ENCODE data around the gene TNFRSF18.
A peak's percentile ranks its signal among the peaks of the same experiment; 100 is the strongest.
"Not testable (repeated sequence)": the region's sequence is repeated elsewhere in the genome, so short reads cannot be mapped to it uniquely, and the experiment has no call there.

Gene TNFRSF18, protein sequence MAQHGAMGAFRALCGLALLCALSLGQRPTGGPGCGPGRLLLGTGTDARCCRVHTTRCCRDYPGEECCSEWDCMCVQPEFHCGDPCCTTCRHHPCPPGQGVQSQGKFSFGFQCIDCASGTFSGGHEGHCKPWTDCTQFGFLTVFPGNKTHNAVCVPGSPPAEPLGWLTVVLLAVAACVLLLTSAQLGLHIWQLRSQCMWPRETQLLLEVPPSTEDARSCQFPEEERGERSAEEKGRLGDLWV

DNA sequence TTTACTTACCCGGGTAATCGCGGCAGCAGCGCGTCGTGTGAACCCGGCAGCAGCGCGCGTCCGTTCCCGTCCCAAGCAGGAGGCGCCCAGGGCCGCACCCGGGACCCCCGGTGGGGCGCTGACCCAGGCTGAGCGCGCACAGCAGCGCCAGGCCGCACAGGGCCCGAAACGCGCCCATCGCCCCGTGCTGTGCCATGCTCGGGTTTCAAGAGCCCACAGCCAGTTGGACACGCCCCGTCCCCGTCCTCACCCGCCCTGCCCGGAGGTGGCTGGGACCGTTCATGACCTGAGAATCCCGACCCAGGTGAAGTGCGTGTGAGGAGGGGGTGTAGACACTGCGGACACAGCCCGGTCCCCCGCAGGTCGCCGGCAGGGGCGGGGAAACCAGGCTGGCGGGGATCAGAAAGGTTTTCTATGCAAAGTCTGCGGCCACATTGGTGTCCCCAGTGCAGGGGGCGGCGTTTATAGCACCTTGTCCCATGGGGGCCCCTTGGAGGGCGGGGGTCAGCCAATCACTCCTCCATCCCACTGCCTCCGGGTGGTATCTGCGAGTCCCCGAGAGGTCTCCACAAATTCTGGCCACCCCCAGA, at the start of gene TNFRSF18:
Gene TNFRSF18, minus strand, starts transcription at position 217 of the 590 bp plus-strand sequence. Its CDS starts 21 bp downstream, at position 196.
- peaks cover 18% of the 10 kb centered on the region for H3K4me1 ChIP-seq (ENCODE audit: insufficient read depth, insufficient read length)
- DNase-seq (ENCODE audit: low read depth, low spot score), result no peak
- no peaks in the 10 kb centered on the region for H3K27me3 ChIP-seq (ENCODE audit: insufficient read depth, insufficient read length)
- H3K36me3 ChIP-seq (ENCODE audit: insufficient read depth, insufficient read length, low read length), result no peaks in the 10 kb centered on the region
- H3K4me3 ChIP-seq (ENCODE audit: insufficient read length, low read depth), result no peak within 1 kb of the TSS
- H3K9ac ChIP-seq (ENCODE audit: insufficient read length, low read depth), result peak within 1 kb of the TSS; percentile 50
- TF ChIP-seq SUZ12 (IDR thresholded peaks at IDR 0.05; ENCODE audit: extremely low read depth, insufficient read depth, insufficient read length) (no peak), YY1 (IDR thresholded peaks at IDR 0.05; ENCODE audit: insufficient read depth, insufficient read length) (no peak), ZNF274 (IDR thresholded peaks at IDR 0.05; ENCODE audit: low read depth, low read length) (no peak)
- H3K9me3 ChIP-seq (ENCODE audit: insufficient read depth, low read length), result no peaks in the 10 kb centered on the region

DNA sequence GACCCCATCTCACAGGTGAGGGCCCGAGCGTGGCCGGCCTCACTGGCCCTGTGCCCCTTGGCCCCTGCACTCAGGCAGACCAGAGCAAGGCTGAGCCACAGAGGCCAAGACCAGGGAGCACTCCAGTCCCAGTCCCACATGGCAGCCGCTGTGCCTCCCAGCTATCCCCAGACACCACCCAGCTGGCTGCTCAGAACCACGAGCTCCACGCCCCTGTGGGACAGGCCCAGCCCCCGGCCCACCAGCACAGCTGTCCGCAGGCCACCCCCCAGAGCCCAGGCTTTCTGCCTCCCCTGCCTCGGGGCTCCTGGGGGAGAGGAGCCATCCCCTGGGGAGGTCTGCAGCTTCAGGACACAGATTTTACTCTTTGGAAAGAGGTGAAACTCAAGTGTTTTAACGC, 49.2 kb upstream of the TNFRSF18 start:
- Histone ChIP-seq H3K4me3 (ENCODE audit: insufficient read length, low read depth) (no peak overlapping the region), H3K9me3 (ENCODE audit: insufficient read depth, low read length) (no peaks in the 10 kb centered on the region), H3K36me3 (ENCODE audit: insufficient read depth, insufficient read length, low read length) (peaks cover 78% of the 10 kb centered on the region), H3K4me1 (ENCODE audit: insufficient read depth, insufficient read length) (peaks cover 22% of the 10 kb centered on the region), H3K9ac (ENCODE audit: insufficient read length, low read depth) (no peak overlapping the region), H3K27me3 (ENCODE audit: insufficient read depth, insufficient read length) (no peaks in the 10 kb centered on the region)
- no peak for TF ChIP-seq YY1 (IDR thresholded peaks at IDR 0.05; ENCODE audit: insufficient read depth, insufficient read length)
- TF ChIP-seq SUZ12 (IDR thresholded peaks at IDR 0.05; ENCODE audit: extremely low read depth, insufficient read depth, insufficient read length), result no peak
- no peak for TF ChIP-seq ZNF274 (IDR thresholded peaks at IDR 0.05; ENCODE audit: low read depth, low read length)
- DNase-seq (ENCODE audit: low read depth, low spot score), result no peak

DNA sequence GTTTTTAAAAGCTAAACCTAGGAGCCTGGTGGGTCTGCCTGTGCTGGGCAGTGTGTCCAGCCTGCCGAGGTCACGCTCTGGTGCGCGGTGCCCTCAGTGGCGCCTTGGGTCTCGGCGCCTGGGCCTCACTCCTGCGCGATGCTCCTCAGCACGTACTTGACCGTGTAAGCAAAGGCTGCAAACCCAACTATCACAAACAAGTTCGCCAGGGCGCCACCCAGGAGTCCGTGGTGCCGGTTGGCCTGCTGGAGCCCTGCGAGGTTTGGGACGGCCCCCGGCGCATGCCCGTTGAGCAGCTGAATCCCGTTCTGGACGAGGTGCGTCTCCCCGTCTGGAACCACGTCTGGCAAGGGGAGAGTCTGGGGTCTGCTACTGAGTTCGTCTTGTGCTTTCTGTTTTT, 48.7 kb upstream of the TNFRSF18 start:
- no peaks in the 10 kb centered on the region for H3K27me3 ChIP-seq (ENCODE audit: insufficient read depth, insufficient read length)
- TF ChIP-seq YY1 (IDR thresholded peaks at IDR 0.05; ENCODE audit: insufficient read depth, insufficient read length), result no peak
- no peak for TF ChIP-seq SUZ12 (IDR thresholded peaks at IDR 0.05; ENCODE audit: extremely low read depth, insufficient read depth, insufficient read length)
- TF ChIP-seq ZNF274 (IDR thresholded peaks at IDR 0.05; ENCODE audit: low read depth, low read length), result no peak
- no peak for DNase-seq (ENCODE audit: low read depth, low spot score)
- no peaks in the 10 kb centered on the region for H3K9me3 ChIP-seq (ENCODE audit: insufficient read depth, low read length)
- H3K9ac ChIP-seq (ENCODE audit: insufficient read length, low read depth), result no peak overlapping the region
- peaks cover 74% of the 10 kb centered on the region for H3K36me3 ChIP-seq (ENCODE audit: insufficient read depth, insufficient read length, low read length)
- peaks cover 22% of the 10 kb centered on the region for H3K4me1 ChIP-seq (ENCODE audit: insufficient read depth, insufficient read length)
- no peak overlapping the region for H3K4me3 ChIP-seq (ENCODE audit: insufficient read length, low read depth)

DNA sequence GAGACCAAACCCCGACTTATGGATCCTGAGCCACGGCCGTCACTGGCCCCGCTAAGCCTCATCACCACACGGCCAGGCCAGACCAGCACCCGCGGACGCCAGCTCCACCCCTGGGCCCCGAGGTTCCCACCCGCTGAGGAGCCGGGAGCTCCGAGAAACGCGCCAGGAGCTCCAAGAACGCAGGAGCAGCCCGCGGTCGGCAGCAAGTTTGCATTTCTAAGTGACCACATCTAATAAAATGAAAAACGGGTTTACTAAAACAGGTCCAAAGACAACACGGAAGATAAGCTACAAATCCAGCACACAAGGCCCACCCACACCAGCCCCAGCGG, 48.2 kb upstream of the TNFRSF18 start:
- Histone ChIP-seq H3K36me3 (ENCODE audit: insufficient read depth, insufficient read length, low read length) (peaks cover 70% of the 10 kb centered on the region), H3K9me3 (ENCODE audit: insufficient read depth, low read length) (no peaks in the 10 kb centered on the region)
- DNase-seq (ENCODE audit: low read depth, low spot score), result no peak

DNA sequence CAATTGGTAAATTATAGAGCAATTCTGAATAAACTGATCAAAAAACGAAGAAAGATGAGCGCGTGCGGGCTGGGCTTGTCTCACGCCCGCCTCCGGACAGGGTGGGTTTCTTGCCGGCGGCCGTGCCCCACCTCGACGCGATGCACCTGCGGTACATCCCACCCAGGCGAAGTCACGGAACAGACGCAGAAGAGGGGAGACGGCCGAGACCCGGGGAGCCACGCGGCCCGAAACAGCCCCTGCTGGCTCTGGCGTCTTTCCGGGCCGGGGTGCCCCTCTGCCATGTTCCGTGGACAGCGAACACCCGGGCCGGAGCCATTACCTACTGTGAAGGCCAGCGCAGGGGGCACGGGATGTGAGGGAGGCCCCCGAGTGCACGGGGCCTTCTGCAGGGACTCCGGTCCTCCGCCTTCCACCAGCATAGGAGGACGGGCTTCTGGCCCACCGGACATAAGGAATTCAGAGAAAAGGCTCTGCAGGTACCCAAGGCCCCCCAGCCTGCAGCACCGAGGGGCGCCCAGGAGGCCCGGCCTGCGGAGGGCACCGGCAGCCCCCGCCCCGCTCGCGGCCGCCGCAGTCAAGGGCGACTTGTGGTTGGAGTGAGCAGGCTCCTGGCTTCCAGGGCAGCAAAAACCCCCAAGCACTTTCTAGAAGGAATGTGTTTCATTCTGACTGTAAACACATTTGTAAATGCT, 47.7 kb upstream of the TNFRSF18 start:
- Histone ChIP-seq H3K27me3 (ENCODE audit: insufficient read depth, insufficient read length) (no peaks in the 10 kb centered on the region), H3K9me3 (ENCODE audit: insufficient read depth, low read length) (no peaks in the 10 kb centered on the region), H3K4me3 (ENCODE audit: insufficient read length, low read depth) (no peak overlapping the region), H3K9ac (ENCODE audit: insufficient read length, low read depth) (no peak overlapping the region), H3K4me1 (ENCODE audit: insufficient read depth, insufficient read length) (peaks cover 20% of the 10 kb centered on the region), H3K36me3 (ENCODE audit: insufficient read depth, insufficient read length, low read length) (peaks cover 66% of the 10 kb centered on the region)
- TF ChIP-seq SUZ12 (IDR thresholded peaks at IDR 0.05; ENCODE audit: extremely low read depth, insufficient read depth, insufficient read length) (no peak), YY1 (IDR thresholded peaks at IDR 0.05; ENCODE audit: insufficient read depth, insufficient read length) (no peak), ZNF274 (IDR thresholded peaks at IDR 0.05; ENCODE audit: low read depth, low read length) (no peak)
- DNase-seq (ENCODE audit: low read depth, low spot score), result no peak

More for the DNA sequence above, 48.2 kb upstream of the TNFRSF18 start:
- H3K4me3 ChIP-seq (ENCODE audit: insufficient read length, low read depth), result no peak overlapping the region
- peaks cover 22% of the 10 kb centered on the region for H3K4me1 ChIP-seq (ENCODE audit: insufficient read depth, insufficient read length)
- H3K27me3 ChIP-seq (ENCODE audit: insufficient read depth, insufficient read length), result no peaks in the 10 kb centered on the region
- H3K9ac ChIP-seq (ENCODE audit: insufficient read length, low read depth), result no peak overlapping the region
- no peak for TF ChIP-seq YY1 (IDR thresholded peaks at IDR 0.05; ENCODE audit: insufficient read depth, insufficient read length)
- TF ChIP-seq ZNF274 (IDR thresholded peaks at IDR 0.05; ENCODE audit: low read depth, low read length), result no peak
- TF ChIP-seq SUZ12 (IDR thresholded peaks at IDR 0.05; ENCODE audit: extremely low read depth, insufficient read depth, insufficient read length), result no peak

DNA sequence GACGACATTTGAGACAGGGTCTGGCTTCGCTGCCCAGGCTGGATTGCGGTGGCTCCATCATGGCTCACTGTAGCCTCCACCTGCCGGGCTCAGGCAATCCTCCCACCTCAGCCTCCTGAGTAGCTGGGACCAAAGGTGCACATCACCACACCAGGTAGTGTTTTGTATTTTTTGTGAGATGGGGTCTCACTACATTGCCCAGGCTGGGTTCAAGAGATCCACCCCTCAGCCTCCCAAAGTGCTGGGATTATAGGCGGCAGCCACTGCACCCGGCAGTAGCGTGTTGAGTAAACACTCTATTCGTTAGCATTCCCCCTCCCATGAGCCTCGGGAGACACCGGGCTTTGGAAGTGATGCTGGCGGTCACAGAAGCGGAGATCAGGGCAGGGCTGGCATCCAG, 46.9 kb upstream of the TNFRSF18 start:
- TF ChIP-seq ZNF274 (IDR thresholded peaks at IDR 0.05; ENCODE audit: low read depth, low read length) (no peak), SUZ12 (IDR thresholded peaks at IDR 0.05; ENCODE audit: extremely low read depth, insufficient read depth, insufficient read length) (no peak), YY1 (IDR thresholded peaks at IDR 0.05; ENCODE audit: insufficient read depth, insufficient read length) (no peak)
- H3K27me3 ChIP-seq (ENCODE audit: insufficient read depth, insufficient read length), result no peaks in the 10 kb centered on the region
- H3K36me3 ChIP-seq (ENCODE audit: insufficient read depth, insufficient read length, low read length), result peaks cover 58% of the 10 kb centered on the region
- peaks cover 13% of the 10 kb centered on the region for H3K4me1 ChIP-seq (ENCODE audit: insufficient read depth, insufficient read length)
- no peaks in the 10 kb centered on the region for H3K9me3 ChIP-seq (ENCODE audit: insufficient read depth, low read length)
- DNase-seq (ENCODE audit: low read depth, low spot score), result no peak
- no peak overlapping the region for H3K4me3 ChIP-seq (ENCODE audit: insufficient read length, low read depth)
- no peak overlapping the region for H3K9ac ChIP-seq (ENCODE audit: insufficient read length, low read depth)

DNA sequence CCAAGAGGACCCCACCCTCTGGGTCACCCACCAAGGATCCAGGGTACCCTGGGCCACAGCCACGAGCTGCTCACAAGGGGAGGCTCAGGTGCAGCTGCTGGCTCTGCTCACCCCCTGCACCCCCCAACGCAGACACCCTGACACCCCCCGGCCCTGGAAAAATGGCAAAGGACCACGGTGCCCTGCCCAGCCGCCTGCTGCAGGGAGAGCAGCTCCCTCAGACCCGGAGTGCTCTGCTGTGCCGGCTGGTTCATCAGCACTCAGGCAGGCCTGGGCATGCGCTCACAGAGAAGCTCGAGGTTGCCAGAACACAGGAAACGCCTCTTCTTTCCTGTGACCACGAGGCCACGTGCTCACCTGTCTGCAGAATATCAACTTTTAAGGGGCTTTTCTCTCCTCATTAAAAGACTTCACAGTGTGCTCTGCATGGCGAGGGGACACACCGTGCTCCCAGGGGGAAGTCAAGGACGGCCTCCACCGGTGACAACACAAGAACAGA, 44.4 kb upstream of the TNFRSF18 start:
- Histone ChIP-seq H3K4me1 (ENCODE audit: insufficient read depth, insufficient read length) (peaks cover 8% of the 10 kb centered on the region), H3K4me3 (ENCODE audit: insufficient read length, low read depth) (no peak overlapping the region), H3K36me3 (ENCODE audit: insufficient read depth, insufficient read length, low read length) (peaks cover 45% of the 10 kb centered on the region), H3K27me3 (ENCODE audit: insufficient read depth, insufficient read length) (peaks cover 6% of the 10 kb centered on the region), H3K9me3 (ENCODE audit: insufficient read depth, low read length) (no peaks in the 10 kb centered on the region), H3K9ac (ENCODE audit: insufficient read length, low read depth) (no peak overlapping the region)
- TF ChIP-seq SUZ12 (IDR thresholded peaks at IDR 0.05; ENCODE audit: extremely low read depth, insufficient read depth, insufficient read length) (no peak), YY1 (IDR thresholded peaks at IDR 0.05; ENCODE audit: insufficient read depth, insufficient read length) (no peak), ZNF274 (IDR thresholded peaks at IDR 0.05; ENCODE audit: low read depth, low read length) (no peak)
- no peak for DNase-seq (ENCODE audit: low read depth, low spot score)

DNA sequence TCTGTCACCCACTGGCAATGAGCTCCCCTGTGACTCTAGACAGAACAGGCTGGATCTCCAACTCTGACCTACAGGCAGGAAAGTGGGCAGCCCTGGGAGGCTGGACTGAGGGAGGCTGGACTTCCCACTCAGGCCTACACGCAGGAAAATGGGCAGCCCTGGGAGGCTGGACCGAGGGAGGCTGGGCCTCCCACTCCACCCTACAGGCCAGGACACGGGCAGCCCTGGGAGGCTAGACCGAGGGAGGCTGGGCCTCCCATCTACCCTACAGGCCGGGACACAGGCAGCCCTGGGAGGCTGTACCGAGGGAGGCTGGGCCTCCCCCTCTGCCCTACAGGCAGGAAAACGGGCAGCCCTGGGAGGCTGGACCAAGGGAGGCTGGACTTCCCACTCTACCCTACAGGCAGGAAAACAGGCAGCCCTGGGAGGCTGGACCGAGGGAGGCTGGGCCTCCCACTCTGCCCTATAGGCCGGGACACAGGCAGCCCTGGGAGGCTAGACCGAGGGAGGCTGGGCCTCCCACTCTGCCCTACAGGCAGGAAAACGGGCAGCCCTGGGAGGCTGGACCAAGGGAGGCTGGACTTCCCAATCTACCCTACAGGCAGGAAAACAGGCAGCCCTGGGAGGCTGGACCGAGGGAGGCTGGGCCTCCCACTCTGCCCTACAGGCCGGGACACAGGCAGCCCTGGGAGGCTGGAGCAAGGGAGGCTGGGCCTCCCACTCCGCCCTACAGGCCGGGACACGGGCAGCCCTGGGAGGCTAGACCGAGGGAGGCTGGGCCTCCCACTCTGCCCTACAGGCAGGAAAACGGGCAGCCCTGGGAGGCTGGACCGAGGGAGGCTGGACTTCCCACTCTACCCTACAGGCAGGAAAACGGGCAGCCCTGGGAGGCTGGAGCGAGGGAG, 41.9 kb upstream of the TNFRSF18 start:
- DNase-seq (ENCODE audit: low read depth, low spot score); H3K4me3 ChIP-seq (ENCODE audit: insufficient read length, low read depth); H3K9ac ChIP-seq (ENCODE audit: insufficient read length, low read depth); H3K9me3 ChIP-seq (ENCODE audit: insufficient read depth, low read length); H3K4me1 ChIP-seq (ENCODE audit: insufficient read depth, insufficient read length); H3K27me3 ChIP-seq (ENCODE audit: insufficient read depth, insufficient read length): not testable (repeated sequence)
- H3K36me3 ChIP-seq (ENCODE audit: insufficient read depth, insufficient read length, low read length), result peaks cover 20% of the 10 kb centered on the region
